ENCODE results near the gene SOX8. TPM values are rescaled to one million over a fixed set of nuclear protein-coding genes. Genes with fewer than 3 reads are reported as not detected.

Gene SOX8
- total RNA-seq, 1 donor from 2014 or later = 0.75 TPM

- Histone ChIP-seq H3K4me1 (no peaks in the 10 kb centered on the region), H4K20me1 (ENCODE audit: low read depth) (no peaks in the 10 kb centered on the region), H3K79me2 (ENCODE audit: low read depth) (no peaks in the 10 kb centered on the region), H3F3A (ENCODE audit: low read depth) (no peaks in the 10 kb centered on the region), H3K4me2 (no peak overlapping the region), H3K27me3 (peaks cover 10% of the 10 kb centered on the region), H3K27ac (no peak overlapping the region), H3K4me3 (no peak overlapping the region), H3K9me3 (ENCODE audit: low read depth) (no peaks in the 10 kb centered on the region), H3K36me3 (no peaks in the 10 kb centered on the region), H2AFZ (replicated peaks) (no peak overlapping the region), H3K9ac (no peak overlapping the region)
- H3K4me3 Mint-ChIP-seq = no peak overlapping the region
- TF ChIP-seq EZH2phosphoT487 (IDR thresholded peaks at IDR 0.05) = no peak
- no peak for TF ChIP-seq CTCF (IDR thresholded peaks at IDR 0.05)
- TF ChIP-seq EZH2 (IDR thresholded peaks at IDR 0.05) = no peak
- H3K4me1 Mint-ChIP-seq = peaks cover 8% of the 10 kb centered on the region
- H3K36me3 Mint-ChIP-seq = no peaks in the 10 kb centered on the region
- no peaks in the 10 kb centered on the region for H3K9me3 Mint-ChIP-seq
- H3K27me3 Mint-ChIP-seq (ENCODE audit: insufficient read depth, low read depth) = peaks cover 6% of the 10 kb centered on the region
- DNase-seq (ENCODE audit: low spot score) = no peak
- no peak overlapping the region for H3K27ac Mint-ChIP-seq
Measured at GRCh38 chr16:988471-989353, 7.1 kb downstream of the SOX8 start.

- DNase-seq (ENCODE audit: low spot score) = no peak
- Mint-ChIP-seq H3K36me3 (no peaks in the 10 kb centered on the region), H3K27me3 (ENCODE audit: insufficient read depth, low read depth) (peaks cover 6% of the 10 kb centered on the region), H3K4me1 (peaks cover 8% of the 10 kb centered on the region), H3K27ac (no peak overlapping the region), H3K4me3 (no peak overlapping the region), H3K9me3 (no peaks in the 10 kb centered on the region)
- Histone ChIP-seq H3K36me3 (no peaks in the 10 kb centered on the region), H2AFZ (replicated peaks) (no peak overlapping the region), H3K9ac (no peak overlapping the region), H4K20me1 (ENCODE audit: low read depth) (no peaks in the 10 kb centered on the region), H3K27ac (no peak overlapping the region), H3K27me3 (peaks cover 4% of the 10 kb centered on the region), H3K79me2 (ENCODE audit: low read depth) (no peaks in the 10 kb centered on the region), H3F3A (ENCODE audit: low read depth) (no peaks in the 10 kb centered on the region), H3K9me3 (ENCODE audit: low read depth) (peaks cover under 1% of the 10 kb centered on the region), H3K4me1 (no peaks in the 10 kb centered on the region), H3K4me3 (no peak overlapping the region), H3K4me2 (no peak overlapping the region)
- no peak for TF ChIP-seq CTCF (IDR thresholded peaks at IDR 0.05)
- no peak for TF ChIP-seq EZH2phosphoT487 (IDR thresholded peaks at IDR 0.05)
- TF ChIP-seq EZH2 (IDR thresholded peaks at IDR 0.05) = no peak
Measured at GRCh38 chr16:989354-989814, 7.8 kb downstream of the SOX8 start.

GRCh38 chr16:990516-991291, 9.1 kb downstream of the SOX8 start:
- Histone ChIP-seq H3K9ac (no peak overlapping the region), H3K4me3 (no peak overlapping the region), H4K20me1 (ENCODE audit: low read depth) (no peaks in the 10 kb centered on the region), H3K4me1 (no peaks in the 10 kb centered on the region), H3K79me2 (ENCODE audit: low read depth) (no peaks in the 10 kb centered on the region), H3K9me3 (ENCODE audit: low read depth) (peaks cover 7% of the 10 kb centered on the region), H3K27ac (no peak overlapping the region), H3F3A (ENCODE audit: low read depth) (no peaks in the 10 kb centered on the region), H3K4me2 (no peak overlapping the region), H3K36me3 (no peaks in the 10 kb centered on the region), H3K27me3 (peaks cover 1% of the 10 kb centered on the region), H2AFZ (replicated peaks) (no peak overlapping the region)
- peaks cover 4% of the 10 kb centered on the region for H3K9me3 Mint-ChIP-seq
- peaks cover 14% of the 10 kb centered on the region for H3K4me1 Mint-ChIP-seq
- peaks cover 11% of the 10 kb centered on the region for H3K27me3 Mint-ChIP-seq (ENCODE audit: insufficient read depth, low read depth)
- no peak overlapping the region for H3K4me3 Mint-ChIP-seq
- DNase-seq (ENCODE audit: low spot score) = peak; percentile 30
- H3K36me3 Mint-ChIP-seq = no peaks in the 10 kb centered on the region
- TF ChIP-seq EZH2 (IDR thresholded peaks at IDR 0.05) (no peak), CTCF (IDR thresholded peaks at IDR 0.05) (no peak), EZH2phosphoT487 (IDR thresholded peaks at IDR 0.05) (no peak)
- H3K27ac Mint-ChIP-seq = peak overlapping the region; percentile 50

Measured in neural progenitor cell (in vitro differentiated cells).